GM12878 (cell line): ENCODE measurements around the gene CCDC61. TPM values are rescaled to one million over a fixed set of nuclear protein-coding genes. Genes with fewer than 3 reads are reported as not detected.

Source experiments
- ATAC-seq: fragments of 200-7000 bp; cut with Tn5 transposase; 3 replicates; pipeline ENCODE4 v1.9.1; 2020; ENCODE audit warnings: mild to moderate bottlenecking, moderate library complexity
- BruUV-seq: library from RNA; stranded (reverse); fragments of 400-500 nt; replicated peaks from 2 replicates; lab custom pipeline; 2021; lab: Mats Ljungman, UMichigan
- CTCF ChIA-PET: fragments of 300-600 bp; sonication (Branson Sonifier 250); formaldehyde crosslinking; extraction: SDS; loops from one replicate; lab custom pipeline; 2021; ENCODE audit warnings: inconsistent platforms; lab: Yijun Ruan, JAX
- POLR2A ChIA-PET: fragments of 350-600 bp; formaldehyde crosslinking; extraction: SDS; loops from one replicate; lab custom pipeline; 2021; ENCODE audit warnings: inconsistent platforms; lab: Charles Lee
- RAD21 ChIA-PET: fragments of 300-600 bp; sonication (Branson Sonifier 250); formaldehyde crosslinking; loops from one replicate; lab custom pipeline; 2023; ENCODE audit warnings: antibody characterized with exemption; ENCODE audit not compliant: unreplicated experiment; lab: Charles Lee
- SMC1A ChIA-PET: fragments of 300-600 bp; sonication (Branson Sonifier 250); formaldehyde crosslinking; loops from one replicate; lab custom pipeline; 2023; ENCODE audit not compliant: unreplicated experiment, uncharacterized antibody; lab: Charles Lee
- DNase-seq: peaks from one replicate; pipeline ENCODE4 v3.0.0-alpha.2; 2011; ENCODE audit warnings: low read depth, low spot score
- FAIRE-seq: peaks from 3 replicates; lab custom pipeline; 2011; peaks lifted over from hg19 to GRCh38; lab: Jason Lieb, UNC
- H2AFZ ChIP-seq: 2 replicates; pipeline ENCODE4 v1.6.0; 2011; ENCODE audit warnings: low read depth, low read length, control low read depth; ENCODE audit not compliant: control insufficient read depth
- H3K27ac ChIP-seq: 2 replicates; pipeline ENCODE4 v1.5.1; 2011; ENCODE audit warnings: control low read depth; ENCODE audit not compliant: control insufficient read depth, insufficient read depth
- H3K27me3 ChIP-seq, 2 experiments: replicated peaks in 1 of 2; 2 replicates each; pipeline versions ENCODE4 v1.6.0 to v1.6.1; 2011; ENCODE audit warnings: low read length in 1 of 2; ENCODE audit not compliant: control insufficient read depth in 2 of 2, insufficient read depth in 2 of 2
- H3K36me3 ChIP-seq, 2 experiments: 2 replicates each; pipeline ENCODE4 v1.5.1; 2011; ENCODE audit warnings: low read length in 1 of 2; ENCODE audit not compliant: control insufficient read depth in 2 of 2, insufficient read depth in 2 of 2
- H3K4me1 ChIP-seq: 2 replicates; pipeline ENCODE4 v1.6.1; 2011; ENCODE audit warnings: mild to moderate bottlenecking, low read length, moderate library complexity, mixed read lengths; ENCODE audit not compliant: control insufficient read depth, insufficient read depth
- H3K4me2 ChIP-seq: 2 replicates; pipeline ENCODE4 v1.6.0; 2011; ENCODE audit warnings: control low read depth; ENCODE audit not compliant: control insufficient read depth, insufficient read depth
- H3K4me3 ChIP-seq: fragments of 200-600 bp; sonication (generic); 2 replicates; pipeline ENCODE4 v1.5.1; 2016
- H3K79me2 ChIP-seq: 2 replicates; pipeline ENCODE4 v1.6.0; 2011; ENCODE audit warnings: low read length; ENCODE audit not compliant: control insufficient read depth, insufficient read depth
- H3K9ac ChIP-seq: 2 replicates; pipeline ENCODE4 v1.8.0; 2011; ENCODE audit warnings: low read length, control low read depth, mixed read lengths; ENCODE audit not compliant: control insufficient read depth, insufficient read depth
- H3K9me3 ChIP-seq: replicated peaks from 3 replicates; pipeline ENCODE4 v1.5.1; 2011; ENCODE audit warnings: mild to moderate bottlenecking, low read length; ENCODE audit not compliant: control insufficient read depth, insufficient read depth
- H4K20me1 ChIP-seq: 2 replicates; pipeline ENCODE4 v1.6.0; 2011; ENCODE audit not compliant: control insufficient read depth, insufficient read depth
- CREB1 ChIP-seq: IDR thresholded peaks from 2 replicates; pipeline ENCODE4 v1.6.1; 2012; ENCODE audit warnings: low read depth, mild to moderate bottlenecking, inconsistent platforms
- EGR1 ChIP-seq, 2 experiments: IDR thresholded peaks; 1 replicate in 1 of 2; 2 replicates in 1 of 2; pipeline ENCODE4 v1.6.1; 2011 to 2012; ENCODE audit warnings: low read depth in 2 of 2, low read length in 2 of 2, borderline replicate concordance in 1 of 2, mild to moderate bottlenecking in 1 of 2, moderate library complexity in 1 of 2
- EP300 ChIP-seq, 2 experiments: fragments of 150-350 bp in 1 of 2; IDR thresholded peaks; 2 replicates each; pipeline ENCODE4 v1.6.1; 2011 to 2012; ENCODE audit warnings: low read depth in 2 of 2, low read length in 2 of 2, borderline replicate concordance in 1 of 2, improper control_type of control experiment in 1 of 2, inconsistent platforms in 1 of 2; ENCODE audit not compliant: control insufficient read depth in 1 of 2
- POLR2A ChIP-seq: IDR thresholded peaks from 2 replicates; pipeline ENCODE4 v1.6.1; 2011; ENCODE audit warnings: low read depth, mild to moderate bottlenecking, low read length
- RAD21 ChIP-seq: IDR thresholded peaks from 2 replicates; pipeline ENCODE4 v1.6.1; 2011; ENCODE audit warnings: mild to moderate bottlenecking, low read depth, low read length, moderate library complexity; ENCODE audit not compliant: insufficient read depth
- RFX5 ChIP-seq: IDR thresholded peaks from 2 replicates; pipeline ENCODE4 v1.6.1; 2011; ENCODE audit warnings: low read depth, low read length, improper control_type of control experiment
- RUNX3 ChIP-seq: IDR thresholded peaks from 2 replicates; pipeline ENCODE4 v1.6.1; 2012; ENCODE audit warnings: low read length, inconsistent platforms
- SMARCA5 ChIP-seq: fragments of 450-650 bp; IDR thresholded peaks from 2 replicates; pipeline ENCODE4 v1.6.1; 2017; ENCODE audit warnings: mild to moderate bottlenecking
- SREBF1 ChIP-seq: IDR thresholded peaks from 2 replicates; pipeline ENCODE4 v1.6.1; 2012; ENCODE audit warnings: mild to moderate bottlenecking, low read length
- SRF ChIP-seq, 2 experiments: IDR thresholded peaks; 2 replicates each; pipeline ENCODE4 v1.6.1; 2011; ENCODE audit warnings: low read depth in 2 of 2, low read length in 2 of 2, mild to moderate bottlenecking in 1 of 2, moderate library complexity in 1 of 2
- STAT3 ChIP-seq: IDR thresholded peaks from 2 replicates; pipeline ENCODE4 v1.6.1; 2011; ENCODE audit warnings: low read depth, low read length, improper control_type of control experiment
- WRNIP1 ChIP-seq: IDR thresholded peaks from 2 replicates; pipeline ENCODE4 v1.6.1; 2011; ENCODE audit warnings: low read depth, low read length, improper control_type of control experiment, borderline replicate concordance
- ZNF274 ChIP-seq: IDR thresholded peaks from one replicate; pipeline ENCODE4 v1.8.0; 2011; ENCODE audit not compliant: insufficient read length, insufficient read depth
- ZSCAN29 ChIP-seq: fragments of 450-650 bp; IDR thresholded peaks from 2 replicates; pipeline ENCODE4 v1.6.1; 2017; ENCODE audit warnings: mild to moderate bottlenecking, moderate library complexity
- WGBS: methylation state at CpG from one replicate; pipeline ENCODE4 v1.1.6; 2016; ENCODE audit warnings: low lambda C conversion rate; ENCODE audit not compliant: insufficient replicate concordance, insufficient coverage; ENCODE audit errors: missing lambda C conversion rate; 5-methylcytosine and 5-hydroxymethylcytosine counted together
- in situ Hi-C: fragments of 300-500 bp; cut with MboI; formaldehyde crosslinking; loops from 9 replicates; pipeline ENCODE4 v1.14.3; 2018; ENCODE audit warnings: mixed read lengths
- intact Hi-C: fragments of 100-400 bp; cut with micrococcal nuclease; formaldehyde crosslinking; loops from one replicate; pipeline ENCODE4 v1.14.2; 2022; ENCODE audit not compliant: unreplicated experiment
- polyA plus RNA-seq, 11 experiments: library from polyadenylated mRNA; depleted of rRNA in 4 of 11; unstranded in 6 of 11; stranded (reverse) in 5 of 11; fragments of >200 nt; fragmentation: Nextera tagmentation in 4 of 11; fragmentation: Illumina TruSeq in 1 of 11; extraction: Ambion mirVana in 4 of 11; extraction: Trizol in 1 of 11; gene quantifications; 1 replicate in 1 of 11; 2 replicates in 10 of 11; pipeline versions ENCODE4 v1.2.1 to v1.2.3, GENCODE V29; 2011 to 2016; ENCODE audit warnings: inconsistent platforms in 2 of 11, missing spikeins in 2 of 11, low read depth in 1 of 11
- total RNA-seq, 4 experiments: library from RNA; depleted of rRNA in 3 of 4; stranded (reverse); fragments of >200 nt in 3 of 4; fragmentation: Illumina TruSeq in 1 of 4; extraction: Trizol in 1 of 4; gene quantifications; 2 replicates each; pipeline versions ENCODE4 v1.2.1 to v1.2.3, GENCODE V29; 2013 to 2021
- TF ChIP-seq, protein P1 (sequence below), 3 experiments: IDR thresholded peaks in 2 of 3; conservative IDR thresholded peaks in 1 of 3; 2 replicates each; pipeline ENCODE4 v1.5.1; 2011; ENCODE audit warnings: low read depth in 3 of 3, low read length in 3 of 3, mild to moderate bottlenecking in 3 of 3, control low read depth in 2 of 3, moderate library complexity in 2 of 3, inconsistent platforms in 1 of 3, mixed read lengths in 1 of 3; ENCODE audit not compliant: control insufficient read depth in 2 of 3, insufficient read depth in 1 of 3; ENCODE audit errors: extremely low read depth in 1 of 3

The CCDC61 gene
- total and polyA plus RNA-seq, 10 of the 15 experiments (the other 5 are each of a cell fraction or from before 2014, with no cell fraction given), result 0.27 to 27.1 (median 8.7) TPM

GRCh38 chr19:46000491-46001246 is 5.4 kb downstream of the CCDC61 start:
- intact Hi-C loops (no loop called here), in situ Hi-C loops (no loop called here)
- Histone ChIP-seq H3K27me3 (no peaks in the 10 kb centered on the region), H3K9ac (no peak overlapping the region; the same call in 1 of the 2 replicates), H3K79me2 (peaks cover 6% of the 10 kb centered on the region), H3K4me1 (peaks cover 14% of the 10 kb centered on the region), H3K27ac (no peak overlapping the region), H2AFZ (no peak overlapping the region; the same call in 1 of the 2 replicates), H3K4me2 (peak overlapping the region; percentile 74), H4K20me1 (no peaks in the 10 kb centered on the region), H3K9me3 (no peaks in the 10 kb centered on the region; the same call in 2 of the 3 replicates), H3K36me3 (no peaks in the 10 kb centered on the region), H3K4me3 (peak overlapping the region; percentile 47; the same call in 1 of the 2 replicates)
- ATAC-seq (peak; percentile 98), FAIRE-seq (peak; percentile 31), DNase-seq (no peak)
- BruUV-seq, result no TSS peak
- WGBS, result 3% methylated on average over 34 of the region's 34 CpGs
- ChIA-PET CTCF (interaction anchor here (1.1 to 2.3 kb wide), 3 partner anchors 9 to 183 kb away, joined by 4 to 7 read pairs (median 4); no protein-coding TSS in a partner anchor), SMC1A (no interaction called here), RAD21 (no interaction called here), POLR2A (no interaction called here)
- TF ChIP-seq POLR2A (no peak), RFX5 (peak; percentile 88), EGR1 (IDR thresholded peaks at IDR 0.05; ENCODE audit: borderline replicate concordance in 1 of 2, low read depth in 2 of 2, low read length in 2 of 2) (0 out of 3 replicates have a peak, but pooled peaks of 1 of the 2 experiments have one; percentile 43), RUNX3 (peak; percentile 15; the same call in 1 of the 2 replicates)

DNA sequence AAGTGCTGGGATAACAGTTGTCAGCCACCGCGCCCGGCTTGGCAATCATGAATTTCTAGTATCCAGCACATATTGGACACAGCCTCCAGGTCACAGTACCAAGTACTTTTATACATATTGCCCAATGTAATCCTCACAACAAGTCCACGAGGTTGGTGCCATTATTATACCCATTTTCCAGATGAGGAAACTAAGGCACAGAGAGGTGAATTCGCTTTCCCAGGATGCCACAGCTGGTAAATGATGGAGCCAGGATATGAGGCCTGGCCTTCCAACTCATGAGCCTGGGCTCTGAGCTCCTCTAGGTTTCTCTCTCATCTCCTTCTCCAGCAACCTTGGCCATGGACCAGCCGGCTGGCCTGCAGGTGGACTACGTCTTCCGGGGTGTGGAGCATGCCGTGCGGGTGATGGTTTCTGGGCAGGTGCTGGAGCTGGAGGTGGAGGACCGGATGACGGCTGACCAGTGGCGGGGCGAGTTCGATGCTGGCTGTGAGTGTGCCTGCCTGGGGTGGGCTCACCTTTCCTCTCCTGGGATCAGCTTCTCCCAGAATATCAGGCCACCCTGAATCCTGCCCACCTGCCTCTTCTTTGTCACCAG is 7.5 kb downstream of the CCDC61 start:
- Histone ChIP-seq H3K27ac (no peak overlapping the region), H3K9ac (no peak overlapping the region), H3K4me3 (no peak overlapping the region), H3K79me2 (no peaks in the 10 kb centered on the region; the same call in 1 of the 2 replicates), H2AFZ (no peak overlapping the region), H3K4me1 (peaks cover 10% of the 10 kb centered on the region), H3K4me2 (no peak overlapping the region), H3K27me3 (no peaks in the 10 kb centered on the region), H3K36me3 (no peaks in the 10 kb centered on the region), H3K9me3 (no peaks in the 10 kb centered on the region), H4K20me1 (no peaks in the 10 kb centered on the region)
- intact Hi-C loops, result no loop called here
- ChIA-PET CTCF (interaction anchor here (1.0 to 2.3 kb wide), 3 partner anchors 8 to 186 kb away, joined by 3 to 7 read pairs (median 4); partner anchors contain the start of gene SYMPK), RAD21 (no interaction called here), POLR2A (no interaction called here), SMC1A (no interaction called here)
- 95% methylated on average over 12 of the region's 15 CpGs for WGBS
- FAIRE-seq (no peak), DNase-seq (no peak), ATAC-seq (no peak)
- in situ Hi-C loops, result no loop called here
- no TSS peak for BruUV-seq
- TF ChIP-seq SREBF1, result no peak
- TF ChIP-seq SRF (IDR thresholded peaks at IDR 0.05; ENCODE audit: low read depth in 2 of 2, low read length in 2 of 2), result no peak
- TF ChIP-seq SMARCA5, result no peak
- no peak for TF ChIP-seq ZSCAN29
- TF ChIP-seq EP300 (IDR thresholded peaks at IDR 0.05; ENCODE audit: borderline replicate concordance in 1 of 2, control insufficient read depth in 1 of 2, low read depth in 2 of 2, low read length in 2 of 2), result no peak
- TF ChIP-seq RAD21, result no peak
- TF ChIP-seq STAT3, result no peak
- no peak for TF ChIP-seq WRNIP1
- TF ChIP-seq ZNF274, result no peak
- TF ChIP-seq CREB1, result no peak
- TF ChIP-seq, protein P1, sequence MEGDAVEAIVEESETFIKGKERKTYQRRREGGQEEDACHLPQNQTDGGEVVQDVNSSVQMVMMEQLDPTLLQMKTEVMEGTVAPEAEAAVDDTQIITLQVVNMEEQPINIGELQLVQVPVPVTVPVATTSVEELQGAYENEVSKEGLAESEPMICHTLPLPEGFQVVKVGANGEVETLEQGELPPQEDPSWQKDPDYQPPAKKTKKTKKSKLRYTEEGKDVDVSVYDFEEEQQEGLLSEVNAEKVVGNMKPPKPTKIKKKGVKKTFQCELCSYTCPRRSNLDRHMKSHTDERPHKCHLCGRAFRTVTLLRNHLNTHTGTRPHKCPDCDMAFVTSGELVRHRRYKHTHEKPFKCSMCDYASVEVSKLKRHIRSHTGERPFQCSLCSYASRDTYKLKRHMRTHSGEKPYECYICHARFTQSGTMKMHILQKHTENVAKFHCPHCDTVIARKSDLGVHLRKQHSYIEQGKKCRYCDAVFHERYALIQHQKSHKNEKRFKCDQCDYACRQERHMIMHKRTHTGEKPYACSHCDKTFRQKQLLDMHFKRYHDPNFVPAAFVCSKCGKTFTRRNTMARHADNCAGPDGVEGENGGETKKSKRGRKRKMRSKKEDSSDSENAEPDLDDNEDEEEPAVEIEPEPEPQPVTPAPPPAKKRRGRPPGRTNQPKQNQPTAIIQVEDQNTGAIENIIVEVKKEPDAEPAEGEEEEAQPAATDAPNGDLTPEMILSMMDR (IDR thresholded peaks at IDR 0.05 in 2 of 3, conservative IDR thresholded peaks at IDR 0.05 in 1 of 3; ENCODE audit: control insufficient read depth in 2 of 3, extremely low read depth in 1 of 3, insufficient read depth in 1 of 3, low read depth in 3 of 3, low read length in 3 of 3), result no peak
